ENCODE measurements around the gene TTC17.

GRCh38 chr11:43521471-43521870 is 162.8 kb downstream of the TTC17 start:
- TF ChIP-seq CTCF (conservative IDR thresholded peaks at IDR 0.05; ENCODE audit: low read depth, low read length) (no peak), EZH2 (IDR thresholded peaks at IDR 0.05; ENCODE audit: low read length, unreplicated experiment) (no peak), EZH2phosphoT487 (IDR thresholded peaks at IDR 0.05; ENCODE audit: borderline replicate concordance, low read length) (no peak)

Measured in PC-3 (cell line).